ENCODE data around the gene SERPING1.

DNA sequence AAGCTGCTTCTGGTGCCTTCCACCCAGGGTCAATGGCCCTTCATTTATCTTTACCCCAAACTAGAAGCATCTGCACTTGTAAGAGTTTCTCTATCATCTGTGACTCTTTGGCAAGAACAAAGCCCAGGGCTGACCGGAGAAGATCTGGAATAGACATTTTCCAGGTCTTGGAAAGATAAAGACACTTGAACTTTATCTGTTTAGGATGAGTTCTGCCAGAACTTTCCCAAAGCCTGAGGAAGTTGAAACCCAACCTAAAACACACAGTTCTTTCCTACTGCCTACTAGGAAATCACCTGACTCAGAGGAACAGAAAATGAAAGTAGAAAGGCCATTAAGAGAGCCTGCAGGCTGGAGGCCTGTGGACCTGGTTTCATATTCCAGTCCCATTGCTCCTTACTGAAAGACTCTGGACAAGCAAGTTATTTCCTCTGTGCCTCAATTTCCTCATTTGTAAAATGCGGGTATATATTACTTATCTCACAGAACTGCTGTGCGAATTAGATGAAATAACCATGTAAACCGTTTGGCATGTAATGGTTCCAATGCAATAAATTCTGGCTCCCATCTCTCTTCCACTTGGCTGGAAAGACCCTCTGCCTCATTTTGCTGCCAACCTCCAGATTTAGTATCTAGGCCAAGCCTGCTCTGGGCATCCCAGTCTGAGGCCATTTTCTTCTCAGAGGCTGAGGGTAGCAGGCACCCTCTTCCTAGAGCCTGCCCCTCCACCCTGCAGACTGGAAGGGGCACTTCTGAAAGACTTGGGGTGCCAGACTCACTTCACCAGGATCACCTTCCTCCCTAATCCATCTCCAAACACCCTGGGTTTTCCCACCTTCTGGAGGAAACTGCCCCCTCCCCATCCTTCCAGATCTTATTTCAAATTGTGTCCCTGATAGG lies 31.2 kb upstream of the SERPING1 start:
- TF ChIP-seq POLR2A (IDR thresholded peaks at IDR 0.05) (no peak), EP300 (IDR thresholded peaks at IDR 0.05) (peak in 2 of 4 donors; percentile 24 to 69), POLR2AphosphoS5 (IDR thresholded peaks at IDR 0.05) (peak in 1 of 2 donors; percentile 53)
- TF ChIP-seq, protein P1, sequence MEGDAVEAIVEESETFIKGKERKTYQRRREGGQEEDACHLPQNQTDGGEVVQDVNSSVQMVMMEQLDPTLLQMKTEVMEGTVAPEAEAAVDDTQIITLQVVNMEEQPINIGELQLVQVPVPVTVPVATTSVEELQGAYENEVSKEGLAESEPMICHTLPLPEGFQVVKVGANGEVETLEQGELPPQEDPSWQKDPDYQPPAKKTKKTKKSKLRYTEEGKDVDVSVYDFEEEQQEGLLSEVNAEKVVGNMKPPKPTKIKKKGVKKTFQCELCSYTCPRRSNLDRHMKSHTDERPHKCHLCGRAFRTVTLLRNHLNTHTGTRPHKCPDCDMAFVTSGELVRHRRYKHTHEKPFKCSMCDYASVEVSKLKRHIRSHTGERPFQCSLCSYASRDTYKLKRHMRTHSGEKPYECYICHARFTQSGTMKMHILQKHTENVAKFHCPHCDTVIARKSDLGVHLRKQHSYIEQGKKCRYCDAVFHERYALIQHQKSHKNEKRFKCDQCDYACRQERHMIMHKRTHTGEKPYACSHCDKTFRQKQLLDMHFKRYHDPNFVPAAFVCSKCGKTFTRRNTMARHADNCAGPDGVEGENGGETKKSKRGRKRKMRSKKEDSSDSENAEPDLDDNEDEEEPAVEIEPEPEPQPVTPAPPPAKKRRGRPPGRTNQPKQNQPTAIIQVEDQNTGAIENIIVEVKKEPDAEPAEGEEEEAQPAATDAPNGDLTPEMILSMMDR (IDR thresholded peaks at IDR 0.05) = peak in 1 of 6 experiments; percentile 14
